HG03457 (cell line): ENCODE data around the gene IGFBP6.
"Not testable (repeated sequence)": the region's sequence is repeated elsewhere in the genome, so short reads cannot be mapped to it uniquely, and the experiment has no call there.

ENCODE experiments used
- ATAC-seq: cut with Tn5 transposase; IDR thresholded peaks from one replicate; pipeline ENCODE4 v1.9.1; 2021; ENCODE audit warnings: moderate number of reproducible peaks; ENCODE audit not compliant: unreplicated experiment

IGFBP6 gene

GRCh38 chr12:53070877-53071492 is 26.5 kb upstream of the IGFBP6 start:
- ATAC-seq, result no peak

DNA sequence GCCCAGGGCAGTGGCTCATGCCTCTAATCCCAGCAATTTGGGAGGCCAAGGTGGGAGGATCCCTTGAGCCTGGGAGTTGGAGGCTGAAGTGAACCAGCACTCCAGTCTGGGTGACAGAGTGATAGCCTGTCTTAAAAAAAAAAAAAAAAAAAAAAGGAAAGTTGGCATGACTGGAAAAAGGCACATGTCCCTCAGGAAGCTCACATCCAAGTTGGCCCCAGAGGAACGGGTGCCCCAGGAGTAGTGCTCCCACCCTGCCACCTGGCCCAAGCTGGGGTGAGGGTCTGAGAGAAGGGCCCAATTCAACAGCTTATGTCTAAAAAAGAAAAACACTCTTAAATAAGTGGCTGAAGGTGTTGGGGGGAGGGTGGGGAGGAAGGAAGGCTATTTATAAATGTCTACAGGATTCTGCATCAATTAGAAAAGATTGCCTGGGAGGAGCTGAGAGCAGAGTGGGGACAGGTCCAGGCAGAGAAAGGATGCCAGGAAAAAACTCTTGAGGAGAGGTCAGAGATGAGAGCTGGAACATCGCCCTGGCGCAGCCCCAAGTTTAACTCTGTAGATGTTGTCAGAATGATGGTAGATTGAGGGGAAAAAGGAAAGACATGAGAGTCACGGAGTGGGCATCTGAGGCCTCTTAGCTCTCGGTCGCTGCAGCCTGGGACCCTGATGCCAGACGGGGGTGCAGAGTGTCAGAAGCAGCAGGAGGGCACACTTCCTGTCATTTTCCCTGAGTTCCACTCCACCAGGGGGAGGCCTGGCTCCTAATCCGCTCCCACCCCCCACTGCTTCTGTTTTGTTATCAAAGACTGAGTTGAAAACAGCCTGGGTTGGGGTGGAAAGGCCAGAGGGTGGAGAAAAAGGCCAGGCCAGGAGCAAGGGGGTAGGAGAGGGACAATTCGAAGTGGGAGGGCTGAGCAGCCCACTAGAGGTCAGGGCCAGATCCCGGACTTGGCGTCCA is 25.6 kb upstream of the IGFBP6 start:
- no peak for ATAC-seq

GRCh38 chr12:53073881-53074280 is 23.6 kb upstream of the IGFBP6 start:
- no peak for ATAC-seq

- ATAC-seq, result no peak
Observed at GRCh38 chr12:53074283-53074998, 23.0 kb upstream of the IGFBP6 start.

DNA sequence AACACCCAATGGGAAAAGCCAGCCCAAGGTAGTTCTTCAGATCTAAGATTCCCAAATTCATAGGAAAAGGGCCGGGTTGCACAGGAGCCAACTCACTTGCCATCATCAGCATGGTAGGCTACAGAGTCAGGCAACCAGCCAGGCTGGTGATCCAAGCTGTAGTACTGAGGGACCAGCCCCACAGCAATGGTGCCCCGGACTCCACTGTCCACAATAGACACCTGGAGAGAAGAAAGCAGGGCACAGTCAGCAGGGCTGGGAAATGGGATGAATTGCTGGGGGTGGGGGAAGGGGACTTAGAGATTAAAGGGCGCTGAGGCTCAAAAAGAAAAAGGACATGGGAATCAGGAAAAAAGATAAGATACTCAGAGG is 22.5 kb upstream of the IGFBP6 start:
- no peak for ATAC-seq

- ATAC-seq, result no peak
Observed at GRCh38 chr12:53076461-53076860, 21.0 kb upstream of the IGFBP6 start.

- no peak for ATAC-seq
Observed at GRCh38 chr12:53077030-53077429, 20.4 kb upstream of the IGFBP6 start.

DNA sequence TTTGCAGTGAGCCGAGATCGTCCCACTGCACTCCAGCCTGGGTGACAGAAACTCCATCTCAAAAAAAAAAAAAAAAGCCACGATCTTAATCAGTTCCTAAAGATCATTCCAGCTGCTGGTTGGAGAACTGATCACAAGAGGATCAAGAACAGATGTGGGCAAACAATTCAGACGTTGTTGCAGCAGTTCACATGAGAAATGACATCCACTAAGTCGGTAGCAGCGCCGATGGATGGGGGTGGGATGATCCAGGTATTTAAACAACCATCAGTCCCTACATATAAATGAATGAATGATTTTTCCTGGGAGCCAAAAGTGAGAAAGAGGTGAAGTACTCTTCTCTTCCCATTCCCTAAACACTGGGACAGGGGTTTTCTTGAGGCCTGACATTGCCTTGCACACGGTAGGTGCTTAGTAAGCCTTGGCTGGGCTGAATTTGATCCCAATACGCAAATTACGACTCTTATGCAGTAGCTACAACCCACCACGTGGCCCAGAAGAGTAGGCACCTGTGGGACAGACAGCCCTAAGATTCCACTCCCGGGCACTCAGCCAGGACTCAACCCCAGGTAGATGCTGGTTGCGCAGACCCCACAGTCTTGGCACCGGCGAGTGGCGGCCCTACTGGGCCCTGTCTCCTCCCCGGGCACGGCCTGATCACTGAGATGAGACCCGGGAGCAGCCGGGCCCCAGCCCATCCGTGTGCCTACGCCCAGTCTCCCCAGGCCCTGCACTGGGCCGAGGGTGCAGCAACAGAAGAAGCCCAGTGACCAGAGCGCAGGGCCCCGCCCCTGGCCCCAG is 18.8 kb upstream of the IGFBP6 start:
- peak; percentile 5 for ATAC-seq

- ATAC-seq, result peak; percentile 94
Observed at GRCh38 chr12:53079226-53080117, 18.0 kb upstream of the IGFBP6 start, which contains the start of gene SPRYD3. SPRYD3 (minus strand) TSS chr12:53079390; CDS start chr12:53079333, 57 bp downstream.

DNA sequence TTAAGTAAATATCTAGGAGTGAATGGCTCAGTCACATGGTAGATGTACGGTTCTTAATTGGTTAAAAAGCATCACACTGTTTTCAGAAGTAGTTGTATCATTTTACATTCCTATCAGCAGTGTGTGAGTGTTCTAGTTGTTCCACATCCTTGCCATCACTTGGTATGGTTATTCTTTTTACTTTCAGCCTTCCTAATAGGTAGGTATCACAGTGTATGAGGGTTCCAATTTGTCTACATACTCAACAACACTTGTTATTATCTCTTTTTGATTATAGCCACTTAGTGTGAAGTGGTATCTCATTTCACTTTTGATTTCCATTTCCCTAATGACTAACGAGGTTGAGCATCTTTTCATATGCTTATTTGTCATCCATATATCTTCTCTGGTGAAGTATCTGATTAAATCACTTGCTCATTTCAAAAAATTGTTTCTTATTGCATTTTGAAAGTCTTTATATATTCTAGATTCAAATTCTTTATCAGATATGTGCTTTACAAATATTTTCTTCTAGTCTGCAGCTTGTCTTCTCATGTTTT is 14.8 kb upstream of the IGFBP6 start:
- ATAC-seq, result no peak

- ATAC-seq, result no peak
Observed at GRCh38 chr12:53086361-53086760, 11.1 kb upstream of the IGFBP6 start.

DNA sequence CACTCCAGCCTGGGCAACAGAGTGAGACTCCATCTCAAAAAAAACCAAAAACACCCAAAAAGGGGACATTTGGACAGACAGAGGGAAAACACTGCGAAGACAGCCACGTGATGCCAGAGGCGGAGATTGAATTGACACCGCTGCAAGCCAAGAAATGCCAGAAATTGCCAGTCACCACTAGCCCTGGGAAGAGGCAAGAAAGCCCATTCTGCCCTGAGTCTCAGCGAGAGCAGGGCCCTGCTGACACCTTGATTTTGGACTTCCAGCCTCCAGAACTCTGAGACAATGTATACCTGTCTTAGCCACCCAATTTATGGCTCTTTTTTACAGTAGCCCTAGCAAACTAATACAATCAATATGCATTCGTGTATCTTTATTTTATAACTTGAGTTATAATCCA is 7.4 kb upstream of the IGFBP6 start:
- ATAC-seq, result no peak

DNA sequence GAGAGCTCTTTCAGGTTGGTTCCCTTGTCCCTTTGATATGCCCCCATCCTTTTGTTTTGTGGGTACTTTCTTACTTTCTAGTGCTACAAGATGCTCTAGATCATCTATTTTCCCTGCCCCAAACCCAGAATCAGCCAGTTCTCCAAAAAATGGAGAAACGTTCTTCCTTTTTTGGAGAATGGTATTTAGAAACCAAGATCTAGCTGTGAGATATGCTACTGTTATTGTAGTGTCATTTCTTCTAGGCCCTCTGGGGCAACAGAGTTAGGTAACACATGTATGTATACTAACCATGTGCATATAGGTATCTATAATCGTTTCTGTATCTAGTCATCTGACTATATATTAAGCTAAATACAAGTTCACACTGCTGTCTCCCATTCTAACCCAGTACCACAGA is 6.9 kb upstream of the IGFBP6 start:
- no peak for ATAC-seq

DNA sequence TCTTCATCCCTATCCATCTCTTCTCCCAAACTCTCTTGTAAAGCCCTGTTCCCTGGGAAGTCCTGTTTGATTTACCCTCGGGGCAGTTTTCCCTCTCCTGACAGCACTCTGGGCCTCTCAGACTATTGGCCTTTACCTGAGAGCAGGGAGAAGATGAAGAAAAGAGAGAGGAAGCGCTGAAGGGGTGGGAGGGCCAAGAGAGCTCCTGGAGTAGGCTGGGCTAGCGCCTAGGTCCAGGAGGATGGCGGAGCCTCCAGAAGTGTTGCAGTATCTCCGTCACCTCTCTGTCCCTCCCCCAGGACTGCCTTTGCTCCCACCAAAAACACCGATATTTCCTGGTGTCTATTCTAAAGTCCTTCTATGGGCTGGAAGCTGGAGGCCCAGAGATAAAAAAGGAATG is 5.7 kb upstream of the IGFBP6 start:
- ATAC-seq, result no peak

DNA sequence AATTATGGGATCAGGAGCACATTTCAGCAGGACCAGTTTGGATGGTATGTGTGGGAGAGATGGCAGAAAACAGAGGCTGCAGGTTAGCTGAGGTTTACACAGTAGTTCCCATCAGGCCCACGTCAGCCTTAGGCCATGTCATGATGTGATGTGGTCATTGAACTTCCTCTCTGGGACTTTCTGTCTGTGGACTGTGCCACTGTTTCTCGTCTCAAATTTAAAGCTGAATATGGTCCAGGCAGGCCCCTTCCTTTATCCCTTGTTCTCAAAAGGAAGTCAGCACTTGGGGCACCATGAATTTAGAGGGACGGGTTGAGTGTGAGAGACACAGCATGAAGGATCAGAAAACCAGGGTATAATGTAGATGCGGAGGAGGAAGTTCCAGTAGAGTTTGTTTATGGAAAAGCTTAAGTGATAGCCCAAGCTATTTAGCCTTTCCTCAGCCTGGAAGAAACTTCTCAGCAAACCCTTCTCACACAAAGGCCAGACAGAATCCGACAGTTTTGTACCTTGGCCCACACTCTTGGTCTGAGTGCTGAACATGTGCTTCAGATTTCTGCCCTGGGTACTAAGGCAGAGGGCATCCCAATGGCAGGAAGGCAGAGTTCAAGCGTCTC is 3.6 kb upstream of the IGFBP6 start:
- no peak for ATAC-seq

GRCh38 chr12:53094394-53094787 is 3.1 kb upstream of the IGFBP6 start:
- no peak for ATAC-seq

GRCh38 chr12:53094796-53095595 is 2.5 kb upstream of the IGFBP6 start:
- not testable (repeated sequence) for ATAC-seq

GRCh38 chr12:53095596-53095895 is 1.9 kb upstream of the IGFBP6 start:
- ATAC-seq, result not testable (repeated sequence)
